ENCODE measurements around the gene INHBA.

- TF ChIP-seq CTCF (conservative IDR thresholded peaks at IDR 0.05), result no peak
- TF ChIP-seq EZH2 (IDR thresholded peaks at IDR 0.05; ENCODE audit: low read depth), result no peak
Observed at GRCh38 chr7:41695661-41696322, 7.1 kb downstream of the INHBA start.

Measured in PC-9 (cell line).